NCI-H1092 treated with DMSO at 0.1 percent for 48 hours (cell line): ENCODE results near the gene TUBGCP2.
"Not testable (repeated sequence)": the region's sequence is repeated elsewhere in the genome, so short reads cannot be mapped to it uniquely, and the experiment has no call there.

Experiments
- DNase-seq: peaks from one replicate; lab custom pipeline; 2025; lab: John Stamatoyannopoulos, UW

Gene TUBGCP2

DNA sequence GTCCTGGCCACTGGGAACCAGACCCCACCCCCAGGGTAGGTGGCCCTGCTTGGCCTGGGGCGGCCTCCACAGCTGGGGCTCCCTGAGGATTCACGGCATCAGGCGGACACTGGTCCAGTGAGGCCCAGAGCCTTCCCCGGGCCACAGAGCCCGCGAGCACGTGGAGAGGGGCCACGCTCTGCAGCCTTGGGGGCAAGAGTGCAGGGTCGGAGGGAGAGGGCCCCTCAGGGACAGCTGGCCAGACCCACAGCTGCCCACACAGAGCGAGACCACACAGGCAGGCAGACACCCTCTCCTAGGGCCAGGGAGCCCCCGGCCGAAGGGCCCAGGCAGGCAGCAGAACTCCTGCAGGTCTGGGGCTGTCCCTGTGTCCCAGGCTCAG, 60.3 kb downstream of the TUBGCP2 start:
- DNase-seq: no peak

DNA sequence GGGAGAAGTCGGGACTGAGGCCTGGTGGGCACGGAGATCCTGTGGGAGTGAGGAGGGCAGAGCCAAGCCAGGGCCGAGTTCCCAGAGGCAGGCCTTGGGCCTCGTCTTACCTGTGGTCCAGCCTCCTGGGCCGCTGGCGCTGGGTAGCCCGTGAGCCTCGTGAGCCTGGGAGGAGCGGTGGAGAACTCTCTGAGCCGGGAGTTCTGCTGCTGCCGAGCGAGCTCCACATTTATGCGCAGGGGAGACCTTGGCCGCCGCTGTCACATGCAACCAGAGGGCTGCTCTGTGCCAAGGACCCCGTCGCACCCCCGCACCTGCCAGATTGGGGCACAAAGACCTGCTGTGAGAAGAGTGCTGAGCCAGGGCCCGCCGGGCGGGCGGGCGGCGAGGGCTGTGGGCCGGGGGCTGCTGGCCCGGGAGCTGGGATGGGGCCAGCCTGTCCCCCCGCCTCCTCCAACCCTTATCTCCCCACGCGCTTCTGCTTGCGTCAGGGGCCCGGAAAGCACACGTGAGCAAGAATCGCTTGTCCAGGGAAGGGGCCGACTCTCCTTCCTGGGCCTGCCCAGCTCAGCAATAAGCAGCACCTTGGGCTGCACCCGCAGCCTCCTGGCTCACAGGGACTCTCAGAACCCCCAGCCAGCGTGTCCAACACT, 60.9 kb downstream of the TUBGCP2 start:
- DNase-seq: no peak

DNA sequence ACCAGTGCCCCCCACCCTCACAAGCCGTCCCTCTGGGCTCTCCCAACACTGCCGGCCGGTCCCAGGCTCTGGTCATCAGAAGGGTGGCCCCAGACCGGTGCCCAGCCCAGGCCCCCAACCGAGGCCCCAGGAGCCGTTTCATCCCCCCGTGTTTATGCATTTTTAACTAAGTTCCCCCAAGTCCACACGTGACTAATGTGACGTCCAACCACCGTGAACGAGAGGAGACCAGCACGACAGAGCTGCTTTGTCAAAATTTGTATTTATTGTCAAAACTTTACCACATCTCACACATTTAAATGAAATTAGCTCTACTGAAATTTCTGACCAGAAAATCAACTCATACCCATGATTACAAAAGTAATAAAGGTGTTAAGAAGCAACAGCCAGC, 62.4 kb downstream of the TUBGCP2 start:
- DNase-seq: no peak

DNA sequence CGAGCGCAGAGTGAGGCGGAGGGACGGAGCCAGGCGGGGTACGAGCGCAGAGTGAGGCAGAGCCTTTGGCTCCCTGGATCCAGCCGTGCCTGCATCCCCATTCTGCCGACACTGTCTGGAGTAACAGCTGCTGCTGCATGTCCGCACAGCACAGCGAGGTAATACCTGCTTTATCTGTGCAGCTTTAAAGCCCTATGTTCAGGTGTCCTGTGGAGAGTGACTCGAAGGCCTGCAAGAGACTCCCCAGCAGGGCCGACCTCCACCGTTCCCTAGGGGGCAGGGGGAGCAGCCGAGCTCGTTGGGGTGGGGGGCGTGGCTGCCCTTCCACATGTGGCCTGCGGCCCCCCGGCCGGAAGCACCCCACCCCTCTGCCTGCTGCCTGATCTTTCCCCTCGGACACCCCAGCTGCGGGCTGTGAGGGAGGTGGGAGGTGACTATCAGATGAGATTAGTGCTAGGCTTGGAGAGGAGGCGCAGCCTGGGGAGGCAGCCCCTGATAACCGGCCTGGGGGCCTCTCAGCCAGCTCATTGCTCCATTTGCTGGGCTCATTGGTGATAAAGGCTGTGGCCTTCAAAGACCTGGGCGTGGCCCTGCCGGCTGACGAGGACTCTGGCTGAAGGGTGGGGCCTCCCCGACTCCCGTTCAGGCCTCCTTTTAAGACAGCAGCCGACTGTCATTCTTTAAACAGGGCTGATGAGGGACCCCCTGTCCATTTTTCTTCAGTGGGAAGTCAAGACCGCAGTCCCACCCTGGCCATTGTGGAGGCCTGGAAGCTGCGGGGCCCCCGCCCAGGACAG, 63.0 kb downstream of the TUBGCP2 start:
- no peak for DNase-seq

DNA sequence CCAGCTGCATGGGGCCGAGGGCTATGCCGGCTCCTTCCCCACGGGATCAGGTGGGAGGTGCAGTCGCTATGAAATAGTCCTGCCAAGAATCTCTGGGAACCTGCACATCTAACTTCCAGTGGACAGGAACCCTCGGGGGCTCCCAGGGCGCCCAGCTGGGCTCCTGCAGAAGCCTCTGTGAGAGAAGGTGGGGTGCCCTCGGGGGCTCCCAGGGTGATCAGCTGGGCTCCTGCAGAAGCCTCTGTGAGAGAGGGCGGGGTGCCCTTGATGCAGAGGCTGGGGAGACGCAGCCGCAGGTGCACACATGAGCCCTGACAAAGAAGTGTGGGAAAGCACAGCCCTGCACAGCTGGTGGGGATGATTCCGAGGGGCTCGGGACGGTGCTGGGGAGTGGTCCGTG, 65.1 kb downstream of the TUBGCP2 start:
- DNase-seq: no peak

DNA sequence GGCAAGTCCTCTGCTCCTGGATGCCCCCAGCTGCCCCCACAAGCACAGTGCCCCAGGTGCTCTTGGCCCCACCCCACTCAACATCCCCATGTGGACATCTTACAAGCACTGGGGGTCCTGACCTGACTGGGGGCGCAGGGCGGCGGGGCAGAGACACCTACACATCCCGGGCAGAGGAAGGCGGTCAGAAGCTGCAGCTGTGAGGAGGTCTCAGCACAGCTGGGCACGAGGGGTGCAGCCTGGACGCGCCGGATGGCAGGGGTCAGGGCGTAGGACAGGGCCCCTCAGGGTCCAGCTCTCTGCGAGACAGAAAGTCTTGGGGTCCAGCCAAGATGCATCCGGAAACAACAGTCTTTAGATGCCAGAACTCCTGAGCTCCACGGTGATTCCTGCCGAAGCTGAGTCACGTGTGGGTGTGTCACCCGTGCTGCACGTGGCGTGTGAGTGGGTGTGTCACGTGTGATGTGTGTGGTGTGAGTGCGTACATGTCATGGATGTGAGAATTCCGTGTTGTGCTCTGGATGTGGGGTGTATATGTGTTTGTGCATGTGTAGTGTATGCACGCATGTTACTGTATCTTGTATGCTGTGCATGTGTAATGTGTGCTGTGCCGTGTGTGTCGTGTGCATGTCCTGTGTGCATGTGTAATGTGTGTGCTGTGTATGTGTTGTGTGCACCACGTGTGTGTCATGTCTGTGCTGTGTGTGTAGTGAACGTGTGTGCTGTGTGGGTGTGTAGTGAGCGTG, 65.9 kb downstream of the TUBGCP2 start:
- DNase-seq: no peak

DNA sequence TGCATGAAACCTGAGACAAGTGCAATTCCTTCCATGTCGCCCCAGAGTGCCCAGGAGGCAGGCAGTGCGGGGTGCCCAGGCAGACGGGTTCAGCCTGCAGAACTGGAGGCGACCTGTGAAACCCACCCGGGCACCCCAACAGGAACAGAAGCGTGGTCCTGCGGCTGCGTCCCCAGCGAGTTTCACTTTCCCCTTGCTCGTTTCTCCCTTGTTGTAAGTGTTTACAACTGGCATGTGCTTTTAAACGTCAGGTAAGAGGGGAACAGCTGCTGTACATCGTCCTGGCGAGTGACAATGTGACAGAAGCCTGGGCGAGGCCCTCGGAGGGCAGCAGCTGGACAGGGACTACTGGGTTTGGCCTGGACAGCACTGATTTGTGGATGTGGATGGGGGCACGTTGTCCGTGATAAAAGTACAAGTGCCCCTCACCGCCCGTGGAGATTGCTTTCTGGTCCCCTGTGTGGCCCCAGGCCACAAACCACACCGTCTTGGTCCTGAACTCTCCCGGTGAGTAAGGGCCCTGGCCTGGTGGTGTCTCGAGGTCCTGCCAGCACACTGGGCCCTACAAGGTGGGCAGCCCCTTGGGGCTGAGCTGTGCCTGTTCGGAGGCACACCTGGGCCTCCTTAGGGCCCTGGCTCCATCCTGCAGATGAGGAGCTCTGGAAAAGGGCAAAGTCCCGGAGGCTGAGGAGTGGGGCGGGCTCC, 67.0 kb downstream of the TUBGCP2 start:
- no peak for DNase-seq

DNA sequence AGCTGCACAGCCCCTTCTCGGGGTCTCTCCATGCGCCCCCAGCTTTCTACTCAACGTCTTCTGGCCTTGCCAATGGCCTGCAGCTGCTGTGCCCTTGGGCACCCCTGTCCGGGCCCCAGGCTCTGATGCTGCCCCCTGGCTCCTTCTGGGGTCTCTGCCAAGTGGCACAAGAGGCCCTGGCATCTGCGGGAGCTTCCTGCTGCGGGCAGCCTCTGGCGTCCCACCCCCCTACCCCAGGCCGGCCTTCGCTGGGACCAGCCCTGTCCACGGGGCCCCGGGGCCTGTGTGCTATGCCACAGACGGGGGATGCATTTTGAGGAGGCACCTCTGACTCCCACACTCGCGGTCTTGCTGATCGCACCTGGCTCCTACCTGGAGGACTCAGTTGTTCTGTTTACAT, 68.7 kb downstream of the TUBGCP2 start:
- DNase-seq: no peak

DNA sequence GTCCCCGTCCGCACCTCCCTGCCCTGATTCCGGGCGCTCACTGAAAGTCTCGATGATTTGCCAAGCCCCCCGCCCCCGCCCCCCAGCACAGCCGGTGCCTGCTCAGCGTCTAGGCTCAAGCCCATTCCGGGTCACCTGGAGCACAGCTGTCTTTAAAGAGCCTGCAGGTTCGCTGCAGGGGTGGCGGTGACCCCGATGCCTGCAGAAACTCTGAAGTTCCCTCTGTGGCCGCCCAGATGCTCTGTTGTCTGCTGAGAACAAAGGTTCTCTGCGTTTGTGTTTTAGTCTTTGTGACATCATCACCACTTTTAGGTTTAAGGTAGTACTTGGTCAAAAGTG, 70.2 kb downstream of the TUBGCP2 start:
- no peak for DNase-seq

DNA sequence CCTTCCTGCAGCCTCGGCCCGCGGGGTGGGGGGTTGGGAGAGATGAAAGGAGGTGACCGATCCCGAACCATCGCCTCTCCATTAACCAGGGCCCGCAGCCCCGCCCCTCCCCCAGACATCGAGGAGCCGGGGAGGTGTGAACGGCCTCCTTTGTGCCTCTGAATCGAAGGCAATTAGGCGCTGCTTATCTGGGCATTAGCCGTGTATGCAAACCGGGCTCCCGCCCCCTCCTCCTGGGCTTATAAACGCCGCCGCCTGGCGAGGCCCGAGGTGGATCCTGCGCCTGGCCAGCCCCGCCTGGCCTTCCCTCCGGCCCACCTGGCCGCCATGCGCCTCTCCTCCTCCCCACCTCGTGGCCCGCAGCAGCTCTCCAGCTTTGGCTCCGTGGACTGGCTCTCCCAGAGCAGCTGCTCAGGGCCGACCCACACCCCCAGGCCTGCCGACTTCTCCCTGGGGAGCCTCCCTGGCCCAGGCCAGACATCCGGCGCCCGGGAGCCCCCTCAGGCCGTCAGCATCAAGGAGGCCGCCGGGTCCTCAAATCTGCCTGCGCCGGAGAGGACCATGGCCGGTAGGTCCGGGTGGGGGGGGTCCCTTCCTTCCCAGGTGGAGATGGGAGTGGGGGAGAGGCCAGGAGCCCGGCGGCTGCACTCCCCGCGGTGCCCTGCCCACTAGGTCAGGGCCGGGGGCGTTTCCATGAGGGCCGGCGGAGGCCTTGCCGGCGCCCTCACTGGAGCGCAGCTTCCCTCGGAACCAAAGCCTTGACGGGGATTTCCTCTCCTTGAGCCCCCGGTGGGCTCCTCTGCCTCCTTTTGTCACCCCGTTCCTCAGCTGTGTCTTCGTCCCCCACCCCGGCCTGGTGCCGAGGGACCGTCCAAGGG, 70.8 kb downstream of the TUBGCP2 start, which contains the start of gene VENTX:
Gene VENTX, plus strand, starts transcription at position 268 of the 878 bp plus-strand sequence. Its CDS starts 60 bp downstream, at position 328.
- DNase-seq: no peak

DNA sequence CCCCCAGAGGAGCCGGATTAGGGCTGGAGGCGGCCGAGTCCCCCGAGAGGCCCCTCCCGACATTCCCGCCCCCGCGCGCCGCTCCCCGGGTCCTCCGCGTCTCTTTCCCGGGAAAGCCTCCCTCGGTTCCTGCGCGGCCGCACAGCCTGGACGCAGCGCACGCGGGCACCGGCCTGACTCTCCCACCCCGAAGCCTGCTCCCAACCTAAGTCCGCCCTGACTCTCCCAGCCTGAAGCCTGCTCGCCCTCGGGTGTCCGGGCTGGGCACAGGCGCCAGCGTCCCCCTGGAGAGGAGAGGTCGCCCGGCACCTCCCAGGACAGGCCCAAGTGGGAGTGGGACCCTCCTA, 71.5 kb downstream of the TUBGCP2 start:
- no peak for DNase-seq

DNA sequence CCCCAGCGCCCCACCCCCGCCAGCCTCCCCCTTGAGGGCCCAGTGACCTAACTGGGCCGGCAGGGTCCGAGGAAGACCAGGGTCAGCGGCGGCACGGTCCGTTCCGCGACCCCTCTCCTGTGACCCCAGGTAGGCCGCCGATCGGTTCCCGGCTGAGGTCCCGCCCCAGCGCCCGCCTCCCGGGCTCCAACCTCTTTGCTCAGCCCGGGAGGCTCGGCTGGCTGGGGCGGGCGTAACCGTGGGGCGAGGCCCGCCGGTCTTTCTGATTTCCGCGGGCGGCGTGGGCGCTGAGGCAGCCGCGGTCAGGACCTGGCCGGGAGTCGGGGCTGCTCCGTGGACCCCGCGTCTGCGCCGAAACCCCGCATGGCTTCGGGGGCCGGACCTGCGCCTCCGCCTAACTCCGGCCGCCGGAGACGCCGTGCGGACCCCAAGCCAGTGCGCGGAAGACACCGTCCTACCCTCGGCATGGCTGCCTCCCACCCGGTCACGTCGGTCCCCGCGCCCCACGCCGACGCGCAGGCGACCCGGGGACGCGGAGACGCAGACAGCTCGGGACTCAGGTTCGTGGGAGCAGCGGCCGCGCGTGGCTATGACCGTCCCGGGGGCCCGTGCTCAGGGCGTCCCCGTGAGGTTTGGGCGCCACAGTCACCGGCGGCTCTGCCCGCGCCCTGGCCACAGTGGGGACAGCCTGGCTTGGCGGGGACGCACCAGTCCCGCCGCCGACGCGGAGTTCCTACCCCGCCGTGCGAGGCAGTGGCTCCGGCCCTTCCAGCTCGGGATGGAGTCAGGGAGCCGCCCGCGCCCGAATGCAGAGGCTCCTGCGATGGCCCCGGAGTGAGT, 72.1 kb downstream of the TUBGCP2 start:
- no peak for DNase-seq

DNA sequence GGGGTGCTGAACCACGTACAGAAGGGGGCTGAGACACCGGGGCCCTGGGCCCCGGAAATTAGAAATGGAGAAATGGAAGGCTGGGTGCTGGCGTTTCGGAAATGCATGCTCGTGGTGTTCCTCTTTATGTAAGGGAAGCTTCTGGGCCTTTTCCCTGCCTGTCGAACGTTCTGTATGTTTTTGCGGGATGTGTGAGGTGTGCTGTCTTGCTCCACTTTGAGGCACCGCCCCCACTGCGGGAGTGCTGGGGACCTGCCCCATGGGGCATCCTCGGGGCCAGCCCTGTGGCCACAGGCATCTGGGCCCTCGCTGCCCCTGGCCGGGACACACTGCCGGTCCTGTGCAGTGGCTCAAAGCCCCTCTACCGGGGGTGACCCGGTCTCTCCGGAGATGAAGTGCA, 72.7 kb downstream of the TUBGCP2 start:
- no peak for DNase-seq

DNA sequence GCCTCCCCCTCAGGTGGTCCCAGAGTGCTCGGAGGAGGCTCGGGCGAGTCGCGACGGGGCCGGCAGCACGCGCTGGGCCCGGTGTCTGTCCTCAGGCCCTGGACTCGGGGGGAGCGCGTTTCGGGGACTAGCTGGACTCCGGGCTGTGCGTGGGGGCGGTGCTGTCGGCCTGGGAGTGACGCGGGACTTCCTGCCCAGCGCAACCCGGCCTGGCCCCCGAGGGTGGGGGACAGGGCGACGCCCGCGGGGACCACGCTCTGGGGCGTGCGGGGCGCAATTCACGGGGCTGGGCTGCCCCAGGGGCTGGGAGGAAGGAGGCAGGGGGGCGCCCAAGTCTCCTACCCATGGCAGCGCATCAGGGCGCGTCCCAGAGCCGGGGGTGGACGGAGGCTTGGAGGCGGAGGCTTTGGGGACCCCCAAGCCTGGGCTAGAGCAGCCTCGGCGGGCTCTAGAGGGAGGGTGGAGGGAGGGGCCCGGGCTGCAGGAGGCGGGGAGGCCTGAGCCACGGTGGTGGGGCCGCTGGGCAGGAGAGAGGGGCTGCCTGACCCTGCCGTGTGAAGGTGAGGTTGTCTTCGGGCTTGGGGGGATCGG, 73.3 kb downstream of the TUBGCP2 start:
- DNase-seq: no peak

DNA sequence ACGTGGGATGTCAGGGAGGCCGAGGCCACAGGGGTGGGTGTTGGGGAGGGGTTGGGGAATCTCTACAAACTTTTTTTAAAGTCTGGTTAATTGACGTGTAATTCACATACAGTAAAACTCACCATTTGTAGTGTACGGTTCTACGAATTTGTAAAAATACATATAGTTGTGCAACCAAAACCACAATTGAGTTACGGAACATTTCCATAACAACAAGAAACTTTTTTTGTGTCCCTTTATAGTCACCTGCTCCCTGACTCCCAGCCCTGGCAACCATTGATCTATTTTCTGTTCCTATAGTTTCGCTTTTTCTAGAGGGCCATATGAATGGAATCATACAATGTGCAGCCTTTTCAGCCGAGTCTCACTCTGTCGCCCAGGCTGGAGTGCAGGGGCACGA, 73.9 kb downstream of the TUBGCP2 start:
- not testable (repeated sequence) for DNase-seq

DNA sequence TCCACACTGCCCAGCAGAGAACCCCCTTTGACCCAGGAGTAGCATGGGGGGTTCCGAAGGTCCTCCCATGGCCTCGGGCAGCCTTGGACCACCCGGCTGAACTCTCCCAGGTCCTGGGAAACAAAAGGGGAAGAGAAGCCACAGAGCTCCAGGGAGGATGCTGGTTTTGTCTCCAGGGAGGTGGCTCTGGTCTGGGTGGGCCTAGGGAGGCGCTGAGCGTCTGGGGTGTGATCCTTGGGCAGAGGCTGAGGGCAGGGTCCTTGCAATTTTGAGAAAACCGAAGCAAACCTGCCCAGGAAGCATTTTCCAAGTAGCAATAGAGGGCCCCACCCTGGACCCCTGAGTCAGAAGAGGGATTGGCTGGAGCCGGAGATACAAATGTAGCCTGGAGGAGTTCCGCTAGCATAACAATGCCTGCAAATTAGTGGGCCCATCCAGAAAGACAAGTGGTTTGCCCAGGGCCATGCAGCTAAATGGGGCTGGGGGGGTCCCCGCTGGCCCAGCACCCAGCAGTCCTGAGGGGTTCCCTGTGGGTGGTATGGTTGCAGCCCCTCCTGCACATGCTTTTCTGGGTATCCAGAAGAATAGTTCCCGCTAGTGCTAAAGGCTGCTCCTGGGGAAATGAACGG, 76.6 kb downstream of the TUBGCP2 start:
- no peak for DNase-seq

DNA sequence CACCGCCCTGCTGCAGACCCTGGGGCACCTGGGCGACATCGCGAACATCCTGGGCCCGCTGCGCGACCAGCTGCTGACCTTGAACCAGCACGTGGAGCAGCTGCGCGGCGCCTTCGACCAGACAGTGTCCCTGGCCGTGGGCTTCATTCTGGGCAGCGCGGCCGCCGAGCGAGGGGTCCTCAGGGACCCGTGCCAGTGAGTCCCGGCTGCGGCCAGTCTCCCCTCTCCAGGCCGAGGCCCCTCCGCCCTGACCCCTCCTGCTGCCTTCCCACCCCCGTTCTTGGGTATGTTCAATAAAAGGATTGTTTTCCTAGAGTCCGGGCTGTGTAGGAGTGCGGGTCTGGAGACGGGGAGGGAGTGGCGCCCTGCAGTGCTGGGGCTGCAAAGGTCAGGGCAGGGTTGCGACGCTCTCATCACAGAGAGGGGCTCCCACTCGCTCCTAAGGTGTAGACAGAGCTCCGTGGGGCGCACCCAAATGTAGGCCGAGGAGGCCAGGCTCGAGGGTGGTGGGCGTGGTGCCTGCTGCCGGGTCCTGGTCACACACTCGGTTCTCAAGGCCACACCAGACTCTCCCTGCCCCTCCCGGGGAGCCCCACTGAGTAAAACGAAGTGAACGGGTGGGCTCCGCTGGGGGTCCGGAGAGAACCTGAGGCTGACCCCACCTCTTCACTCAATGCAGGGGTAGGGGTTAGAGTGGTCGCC, 77.3 kb downstream of the TUBGCP2 start:
- no peak for DNase-seq

DNA sequence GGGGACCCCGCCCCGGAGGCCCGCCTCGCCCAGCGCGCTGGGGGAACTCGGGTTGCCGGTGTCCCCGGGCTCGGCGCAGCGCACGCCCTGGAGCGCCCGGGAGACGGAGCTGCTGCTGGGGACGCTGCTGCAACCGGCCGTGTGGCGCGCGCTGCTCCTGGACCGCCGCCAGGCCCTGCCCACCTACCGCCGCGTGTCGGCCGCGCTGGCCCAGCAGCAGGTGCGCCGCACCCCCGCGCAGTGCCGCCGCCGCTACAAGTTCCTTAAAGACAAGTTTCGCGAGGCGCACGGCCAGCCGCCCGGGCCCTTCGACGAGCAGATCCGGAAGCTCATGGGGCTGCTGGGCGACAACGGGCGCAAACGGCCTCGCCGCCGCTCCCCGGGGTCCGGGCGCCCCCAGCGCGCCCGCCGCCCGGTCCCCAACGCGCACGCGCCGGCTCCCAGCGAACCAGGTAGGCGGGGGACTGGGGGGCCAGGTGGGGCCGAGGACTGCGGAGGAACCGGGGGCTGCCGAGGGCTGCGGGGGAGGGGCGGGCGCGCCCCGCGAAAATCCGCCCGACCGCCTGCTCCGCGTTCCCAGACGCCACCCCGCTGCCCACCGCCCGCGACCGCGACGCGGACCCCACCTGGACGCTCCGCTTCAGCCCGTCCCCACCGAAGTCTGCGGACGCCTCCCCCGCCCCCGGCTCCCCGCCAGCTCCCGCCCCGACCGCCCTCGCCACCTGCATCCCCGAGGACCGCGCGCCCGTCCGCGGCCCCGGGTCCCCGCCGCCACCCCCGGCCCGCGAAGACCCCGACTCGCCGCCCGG, 78.1 kb downstream of the TUBGCP2 start:
- no peak for DNase-seq
